GM12891 (cell line): ENCODE results near the gene SPOCK1.

Experiments
- PAX5 ChIP-seq: IDR thresholded peaks from 2 replicates; pipeline ENCODE4 v1.6.1; 2011; ENCODE audit warnings: low read length, moderate library complexity, mild to moderate bottlenecking; ENCODE audit not compliant: insufficient read depth, severe bottlenecking
- POLR2A ChIP-seq: IDR thresholded peaks from 2 replicates; pipeline ENCODE4 v1.6.1; 2011; ENCODE audit warnings: low read depth, low read length, control low read depth
- POLR2AphosphoS5 ChIP-seq: IDR thresholded peaks from 2 replicates; pipeline ENCODE4 v1.6.1; 2011; ENCODE audit warnings: low read depth, low read length, control low read depth
- POU2F2 ChIP-seq: IDR thresholded peaks from 2 replicates; pipeline ENCODE4 v1.6.1; 2011; ENCODE audit warnings: low read depth, mild to moderate bottlenecking, control low read depth, low read length, moderate library complexity
- SPI1 ChIP-seq: IDR thresholded peaks from 2 replicates; pipeline ENCODE4 v1.6.1; 2011; ENCODE audit warnings: low read depth, low read length, control low read depth
- TAF1 ChIP-seq: IDR thresholded peaks from 2 replicates; pipeline ENCODE4 v1.6.1; 2011; ENCODE audit warnings: low read depth, low read length, control low read depth

- TF ChIP-seq POLR2AphosphoS5 (no peak), PAX5 (no peak), TAF1 (no peak), POLR2A (no peak), SPI1 (no peak), POU2F2 (no peak)
These were observed 184.0 kb downstream of the SPOCK1 start for GRCh38 chr5:137315109-137315508.
